ENCODE data around the gene CEP85L. TPM values are rescaled to one million over a fixed set of nuclear protein-coding genes. Genes with fewer than 3 reads are reported as not detected.

CEP85L gene
- total and polyA plus RNA-seq, 4 experiments from 2014 or later, result 32.7 to 71.1 (median 50.4) TPM

- H3K4me1 Mint-ChIP-seq, result peaks cover 28 to 46% (median 35%) of the 10 kb centered on the region in 4 donors
- Histone ChIP-seq H3K27ac (ENCODE audit: low read depth, low read length) (no peak overlapping the region), H3K27me3 (ENCODE audit: insufficient read depth, low read length) (no peaks in the 10 kb centered on the region), H3K4me1 (ENCODE audit: insufficient read depth, low read length) (peaks cover 10% of the 10 kb centered on the region), H3K9me3 (ENCODE audit: control insufficient read depth in 1 of 2, low read length in 2 of 2) (no peaks in the 10 kb centered on the region), H3K4me3 (ENCODE audit: low read length in 2 of 2) (no peak overlapping the region), H3K36me3 (ENCODE audit: insufficient read depth, low read length) (peaks cover 5% of the 10 kb centered on the region)
- H3K9me3 Mint-ChIP-seq, result peaks cover 0 to 3% (median 0%) of the 10 kb centered on the region in 8 donors
- no peaks in the 10 kb centered on the region for H3K27me3 Mint-ChIP-seq
- peaks cover 24 to 37% of the 10 kb centered on the region in 2 donors for H3K36me3 Mint-ChIP-seq
- H3K4me3 Mint-ChIP-seq, result no peak overlapping the region
- ChIA-PET CTCF (ENCODE audit: partially characterized antibody) (interaction anchor here (1.0 to 1.3 kb wide), 2 partner anchors 17 to 18 kb away, joined by 3 read pairs; no protein-coding TSS in a partner anchor), POLR2A (ENCODE audit: partially characterized antibody) (interaction anchor here (1.1 kb wide), 1 partner anchor 296 kb away, joined by 3 read pairs; the partner anchor contains the start of gene ASF1A)
- H3K27ac Mint-ChIP-seq, result peak overlapping the region in 1 of 7 donors; percentile 59
- no peak for DNase-seq
- intact Hi-C loops (cut with micrococcal nuclease), result no loop called here
Measured at GRCh38 chr6:118598324-118598723, 53.1 kb downstream of the CEP85L start.

- H3K4me3 Mint-ChIP-seq, result no peak overlapping the region
- H3K27ac ChIP-seq (ENCODE audit: low read depth, low read length), result no peak overlapping the region
- no peaks in the 10 kb centered on the region for H3K9me3 ChIP-seq (ENCODE audit: control insufficient read depth in 1 of 2, low read length in 2 of 2)
- H3K36me3 Mint-ChIP-seq, result peaks cover 23 to 32% of the 10 kb centered on the region in 2 donors
- H3K27me3 ChIP-seq (ENCODE audit: insufficient read depth, low read length), result no peaks in the 10 kb centered on the region
- ChIA-PET CTCF (ENCODE audit: partially characterized antibody) (interaction anchor here (1.0 to 1.3 kb wide), 2 partner anchors 17 kb away, joined by 3 read pairs; no protein-coding TSS in a partner anchor), POLR2A (ENCODE audit: partially characterized antibody) (interaction anchor here (1.1 kb wide), 1 partner anchor 296 kb away, joined by 3 read pairs; the partner anchor contains the start of gene ASF1A)
- no peak overlapping the region for H3K4me3 ChIP-seq (ENCODE audit: low read length in 2 of 2)
- peaks cover 0 to 2% (median 0%) of the 10 kb centered on the region in 8 donors for H3K9me3 Mint-ChIP-seq
- H3K4me1 ChIP-seq (ENCODE audit: insufficient read depth, low read length), result peaks cover 10% of the 10 kb centered on the region
- peaks cover 5% of the 10 kb centered on the region for H3K36me3 ChIP-seq (ENCODE audit: insufficient read depth, low read length)
- H3K4me1 Mint-ChIP-seq, result peaks cover 29 to 49% (median 36%) of the 10 kb centered on the region in 4 donors
- intact Hi-C loops (cut with micrococcal nuclease), result no loop called here
- H3K27me3 Mint-ChIP-seq, result no peaks in the 10 kb centered on the region
- no peak overlapping the region for H3K27ac Mint-ChIP-seq
- no peak for DNase-seq
Measured at GRCh38 chr6:118597636-118598035, 53.8 kb downstream of the CEP85L start.

- ChIA-PET POLR2A (ENCODE audit: partially characterized antibody) (no interaction called here), CTCF (ENCODE audit: partially characterized antibody) (no interaction called here)
- H3K9me3 ChIP-seq (ENCODE audit: control insufficient read depth in 1 of 2, low read length in 2 of 2), result no peaks in the 10 kb centered on the region
- intact Hi-C loops (cut with micrococcal nuclease), result no loop called here
- H3K27me3 Mint-ChIP-seq, result no peaks in the 10 kb centered on the region
- peak overlapping the region in 3 of 7 donors; percentile 46 to 75 (median 64) for H3K27ac Mint-ChIP-seq
- H3K4me1 ChIP-seq (ENCODE audit: insufficient read depth, low read length), result peaks cover 10% of the 10 kb centered on the region
- H3K36me3 ChIP-seq (ENCODE audit: insufficient read depth, low read length), result peaks cover 1% of the 10 kb centered on the region
- no peaks in the 10 kb centered on the region for H3K27me3 ChIP-seq (ENCODE audit: insufficient read depth, low read length)
- peaks cover 28 to 47% (median 36%) of the 10 kb centered on the region in 4 donors for H3K4me1 Mint-ChIP-seq
- peak overlapping the region in 1 of 8 donors; percentile 40 for H3K4me3 Mint-ChIP-seq
- H3K4me3 ChIP-seq (ENCODE audit: low read length in 2 of 2), result no peak overlapping the region
- peaks cover 20 to 26% of the 10 kb centered on the region in 2 donors for H3K36me3 Mint-ChIP-seq
- no peak overlapping the region for H3K27ac ChIP-seq (ENCODE audit: low read depth, low read length)
- peaks cover 0 to 2% (median 0%) of the 10 kb centered on the region in 8 donors for H3K9me3 Mint-ChIP-seq
- DNase-seq, result no peak
Measured at GRCh38 chr6:118596774-118597320, 54.5 kb downstream of the CEP85L start.

GRCh38 chr6:118594877-118595276 lies 56.5 kb downstream of the CEP85L start:
- intact Hi-C loops (cut with micrococcal nuclease), result no loop called here

GRCh38 chr6:118591897-118592296 lies 59.5 kb downstream of the CEP85L start:
- H3K36me3 ChIP-seq (ENCODE audit: insufficient read depth, low read length), result no peaks in the 10 kb centered on the region
- Mint-ChIP-seq H3K4me3 (no peak overlapping the region), H3K27ac (peak overlapping the region in 4 of 7 donors; percentile 10 to 32 (median 18)), H3K4me1 (peaks cover 37 to 65% (median 43%) of the 10 kb centered on the region in 4 donors), H3K27me3 (no peaks in the 10 kb centered on the region), H3K36me3 (peaks cover 33% of the 10 kb centered on the region in 2 donors), H3K9me3 (peaks cover 0 to 2% (median 0%) of the 10 kb centered on the region in 8 donors)
- H3K27me3 ChIP-seq (ENCODE audit: insufficient read depth, low read length), result no peaks in the 10 kb centered on the region
- POLR2A ChIA-PET (ENCODE audit: partially characterized antibody), result no interaction called here
- DNase-seq, result no peak
- H3K4me1 ChIP-seq (ENCODE audit: insufficient read depth, low read length), result no peaks in the 10 kb centered on the region
- CTCF ChIA-PET (ENCODE audit: partially characterized antibody), result interaction anchor here (0.6 to 1.4 kb wide), 2 partner anchors 9 to 26 kb away, joined by 3 to 4 read pairs; no protein-coding TSS in a partner anchor
- no peak overlapping the region for H3K4me3 ChIP-seq (ENCODE audit: low read length in 2 of 2)
- no peak overlapping the region for H3K27ac ChIP-seq (ENCODE audit: low read depth, low read length)
- H3K9me3 ChIP-seq (ENCODE audit: control insufficient read depth in 1 of 2, low read length in 2 of 2), result no peaks in the 10 kb centered on the region
- intact Hi-C loops (cut with micrococcal nuclease), result no loop called here

More at GRCh38 chr6:118594877-118595276, 56.5 kb downstream of the CEP85L start:
- Histone ChIP-seq H3K27me3 (ENCODE audit: insufficient read depth, low read length) (no peaks in the 10 kb centered on the region), H3K27ac (ENCODE audit: low read depth, low read length) (no peak overlapping the region), H3K4me1 (ENCODE audit: insufficient read depth, low read length) (peaks cover 10% of the 10 kb centered on the region), H3K9me3 (ENCODE audit: control insufficient read depth in 1 of 2, low read length in 2 of 2) (no peaks in the 10 kb centered on the region), H3K36me3 (ENCODE audit: insufficient read depth, low read length) (no peaks in the 10 kb centered on the region), H3K4me3 (ENCODE audit: low read length in 2 of 2) (no peak overlapping the region)
- ChIA-PET POLR2A (ENCODE audit: partially characterized antibody) (interaction anchor here (0.6 kb wide), 1 partner anchor 117 kb away, joined by 5 read pairs; no protein-coding TSS in a partner anchor), CTCF (ENCODE audit: partially characterized antibody) (interaction anchor here (1.0 kb wide), 1 partner anchor 11 kb away, joined by 3 read pairs; no protein-coding TSS in a partner anchor)
- no peak for DNase-seq
- H3K27me3 Mint-ChIP-seq, result no peaks in the 10 kb centered on the region
- peaks cover 33 to 58% (median 44%) of the 10 kb centered on the region in 4 donors for H3K4me1 Mint-ChIP-seq
- peaks cover 28 to 32% of the 10 kb centered on the region in 2 donors for H3K36me3 Mint-ChIP-seq
- H3K27ac Mint-ChIP-seq, result peak overlapping the region in 1 of 7 donors; percentile 30
- no peak overlapping the region for H3K4me3 Mint-ChIP-seq
- peaks cover 0 to 2% (median 0%) of the 10 kb centered on the region in 8 donors for H3K9me3 Mint-ChIP-seq

GRCh38 chr6:118589649-118590365 lies 61.6 kb downstream of the CEP85L start:
- ChIA-PET POLR2A (ENCODE audit: partially characterized antibody) (no interaction called here), CTCF (ENCODE audit: partially characterized antibody) (no interaction called here)
- intact Hi-C loops (cut with micrococcal nuclease), result no loop called here
- Mint-ChIP-seq H3K9me3 (no peaks in the 10 kb centered on the region), H3K4me1 (peaks cover 36 to 69% (median 44%) of the 10 kb centered on the region in 4 donors), H3K4me3 (no peak overlapping the region), H3K27ac (peak overlapping the region in 4 of 7 donors; percentile 16 to 63 (median 45)), H3K36me3 (peaks cover 28 to 36% of the 10 kb centered on the region in 2 donors), H3K27me3 (no peaks in the 10 kb centered on the region)
- Histone ChIP-seq H3K36me3 (ENCODE audit: insufficient read depth, low read length) (no peaks in the 10 kb centered on the region), H3K9me3 (ENCODE audit: control insufficient read depth in 1 of 2, low read length in 2 of 2) (no peaks in the 10 kb centered on the region), H3K27ac (ENCODE audit: low read depth, low read length) (no peak overlapping the region), H3K4me3 (ENCODE audit: low read length in 2 of 2) (no peak overlapping the region), H3K27me3 (ENCODE audit: insufficient read depth, low read length) (no peaks in the 10 kb centered on the region), H3K4me1 (ENCODE audit: insufficient read depth, low read length) (no peaks in the 10 kb centered on the region)
- DNase-seq, result no peak

GRCh38 chr6:118589186-118589585 lies 62.2 kb downstream of the CEP85L start:
- intact Hi-C loops (cut with micrococcal nuclease), result no loop called here
- CTCF ChIA-PET (ENCODE audit: partially characterized antibody), result no interaction called here
- Histone ChIP-seq H3K4me1 (ENCODE audit: insufficient read depth, low read length) (no peaks in the 10 kb centered on the region), H3K27ac (ENCODE audit: low read depth, low read length) (no peak overlapping the region), H3K9me3 (ENCODE audit: control insufficient read depth in 1 of 2, low read length in 2 of 2) (no peaks in the 10 kb centered on the region), H3K36me3 (ENCODE audit: insufficient read depth, low read length) (no peaks in the 10 kb centered on the region), H3K27me3 (ENCODE audit: insufficient read depth, low read length) (no peaks in the 10 kb centered on the region), H3K4me3 (ENCODE audit: low read length in 2 of 2) (no peak overlapping the region)
- Mint-ChIP-seq H3K27me3 (no peaks in the 10 kb centered on the region), H3K27ac (peak overlapping the region; percentile 9 to 80 (median 60)), H3K9me3 (no peaks in the 10 kb centered on the region), H3K4me3 (no peak overlapping the region), H3K36me3 (peaks cover 28 to 36% of the 10 kb centered on the region in 2 donors), H3K4me1 (peaks cover 36 to 68% (median 44%) of the 10 kb centered on the region in 4 donors)
- DNase-seq, result no peak
- POLR2A ChIA-PET (ENCODE audit: partially characterized antibody), result no interaction called here
